ENCODE measurements around the gene CSMD2.

GRCh38 chr1:33653226-33653625 is 511.8 kb downstream of the CSMD2 start:
- no peak for TF ChIP-seq CTCF (IDR thresholded peaks at IDR 0.05; ENCODE audit: low read length)
- no peak for TF ChIP-seq EZH2 (optimal IDR thresholded peaks at IDR 0.05; ENCODE audit: low read depth, low read length)

Measured in MM.1S (cell line).